HL-60 (cell line): ENCODE data around the gene FNDC10.
A peak's percentile ranks its signal among the peaks of the same experiment; 100 is the strongest.

ENCODE experiments used
- DNase-seq, 2 experiments: peaks; one replicate each; pipeline ENCODE4 v3.0.0-alpha.2; 2010 to 2020; ENCODE audit warnings: low read depth in 1 of 2, low spot score in 1 of 2
- H3K27ac ChIP-seq: fragments of 250-450 bp; sonication (Bioruptor Pico); replicated peaks from 2 replicates; pipeline ENCODE4 v1.5.1; 2020; ENCODE audit warnings: mild to moderate bottlenecking, moderate library complexity
- H3K27me3 ChIP-seq: fragments of 250-450 bp; sonication (Bioruptor Pico); 2 replicates; pipeline ENCODE4 v1.5.1; 2021; ENCODE audit warnings: mild to moderate bottlenecking, moderate library complexity; ENCODE audit not compliant: insufficient read depth, poor library complexity, severe bottlenecking
- H3K4me3 ChIP-seq: replicated peaks from 2 replicates; pipeline ENCODE4 v1.5.1; 2011; ENCODE audit warnings: mild to moderate bottlenecking, control low read depth, low read length; ENCODE audit not compliant: insufficient read depth
- GABPA ChIP-seq: IDR thresholded peaks from 2 replicates; pipeline ENCODE4 v1.6.1; 2012; ENCODE audit warnings: low read depth
- POLR2AphosphoS5 ChIP-seq: IDR thresholded peaks from 2 replicates; pipeline ENCODE4 v1.6.1; 2012; ENCODE audit warnings: low read depth
- SPI1 ChIP-seq: IDR thresholded peaks from 2 replicates; pipeline ENCODE4 v1.6.1; 2012; ENCODE audit warnings: low read depth, mild to moderate bottlenecking, borderline replicate concordance
- TF ChIP-seq, protein P1 (sequence below): IDR thresholded peaks from one replicate; pipeline ENCODE4 v1.5.1; 2011; ENCODE audit warnings: low read length, control low read depth, inconsistent platforms; ENCODE audit not compliant: insufficient read depth
- TF ChIP-seq, protein P2 (sequence below): IDR thresholded peaks from 2 replicates; pipeline ENCODE4 v1.6.1; 2012; ENCODE audit warnings: low read depth; ENCODE audit not compliant: insufficient replicate concordance

FNDC10 gene

DNA sequence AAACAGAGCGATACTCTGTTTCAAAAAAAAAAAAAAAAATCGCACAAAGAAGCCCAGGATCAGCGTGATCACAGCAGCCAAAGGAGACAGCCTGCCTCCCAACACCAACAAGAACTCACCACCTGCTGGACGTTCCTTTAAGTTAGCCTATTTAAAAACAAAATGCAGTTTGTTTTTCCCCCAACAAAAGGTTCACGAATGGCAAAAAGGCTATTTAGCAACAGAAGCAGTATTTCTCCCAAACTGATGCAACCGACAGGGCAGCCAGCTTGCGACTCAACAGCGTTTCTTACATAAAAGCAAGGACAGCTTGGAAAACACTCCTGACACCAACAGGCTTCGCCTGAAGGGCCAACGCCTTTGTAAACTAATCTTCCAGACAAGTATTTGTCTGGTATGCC is 32.0 kb downstream of the FNDC10 start:
- no peak for DNase-seq

DNA sequence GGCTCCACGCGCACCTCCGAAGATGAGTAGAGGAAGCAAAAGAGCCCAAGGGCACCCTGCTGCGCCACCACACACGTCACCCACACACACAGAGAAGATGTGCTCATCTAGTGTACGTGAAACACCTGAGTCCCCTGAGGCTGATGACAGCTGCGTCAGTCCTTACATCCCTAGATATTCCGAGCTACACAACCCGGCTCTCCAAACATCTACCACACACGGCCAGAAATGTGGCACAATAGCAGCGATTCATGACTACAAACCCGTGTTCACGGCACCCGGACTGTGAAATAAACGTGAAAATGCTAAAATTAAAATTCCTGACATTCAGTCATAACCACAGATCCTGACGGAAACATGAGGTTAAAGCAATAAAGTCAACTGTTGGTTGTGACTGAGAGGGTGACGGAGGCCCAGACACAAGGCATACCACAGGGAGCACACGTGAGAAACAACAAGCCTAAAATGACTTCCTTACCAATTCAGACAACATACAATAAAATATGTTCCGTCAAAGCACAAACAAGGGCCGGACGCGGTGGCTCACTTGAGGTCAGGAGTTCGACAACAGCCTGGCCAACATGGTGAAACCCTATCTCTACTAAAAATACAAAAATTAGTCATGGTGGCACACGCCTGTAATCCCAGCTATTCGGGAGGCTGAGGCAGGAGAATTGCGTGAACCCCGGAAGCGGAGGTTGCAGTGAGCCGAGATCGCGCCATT is 32.6 kb downstream of the FNDC10 start:
- no peak for DNase-seq
- no peak overlapping the region for H3K27ac ChIP-seq
- TF ChIP-seq GABPA: no peak
- TF ChIP-seq, protein P1, sequence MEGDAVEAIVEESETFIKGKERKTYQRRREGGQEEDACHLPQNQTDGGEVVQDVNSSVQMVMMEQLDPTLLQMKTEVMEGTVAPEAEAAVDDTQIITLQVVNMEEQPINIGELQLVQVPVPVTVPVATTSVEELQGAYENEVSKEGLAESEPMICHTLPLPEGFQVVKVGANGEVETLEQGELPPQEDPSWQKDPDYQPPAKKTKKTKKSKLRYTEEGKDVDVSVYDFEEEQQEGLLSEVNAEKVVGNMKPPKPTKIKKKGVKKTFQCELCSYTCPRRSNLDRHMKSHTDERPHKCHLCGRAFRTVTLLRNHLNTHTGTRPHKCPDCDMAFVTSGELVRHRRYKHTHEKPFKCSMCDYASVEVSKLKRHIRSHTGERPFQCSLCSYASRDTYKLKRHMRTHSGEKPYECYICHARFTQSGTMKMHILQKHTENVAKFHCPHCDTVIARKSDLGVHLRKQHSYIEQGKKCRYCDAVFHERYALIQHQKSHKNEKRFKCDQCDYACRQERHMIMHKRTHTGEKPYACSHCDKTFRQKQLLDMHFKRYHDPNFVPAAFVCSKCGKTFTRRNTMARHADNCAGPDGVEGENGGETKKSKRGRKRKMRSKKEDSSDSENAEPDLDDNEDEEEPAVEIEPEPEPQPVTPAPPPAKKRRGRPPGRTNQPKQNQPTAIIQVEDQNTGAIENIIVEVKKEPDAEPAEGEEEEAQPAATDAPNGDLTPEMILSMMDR: no peak
- TF ChIP-seq, protein P2, sequence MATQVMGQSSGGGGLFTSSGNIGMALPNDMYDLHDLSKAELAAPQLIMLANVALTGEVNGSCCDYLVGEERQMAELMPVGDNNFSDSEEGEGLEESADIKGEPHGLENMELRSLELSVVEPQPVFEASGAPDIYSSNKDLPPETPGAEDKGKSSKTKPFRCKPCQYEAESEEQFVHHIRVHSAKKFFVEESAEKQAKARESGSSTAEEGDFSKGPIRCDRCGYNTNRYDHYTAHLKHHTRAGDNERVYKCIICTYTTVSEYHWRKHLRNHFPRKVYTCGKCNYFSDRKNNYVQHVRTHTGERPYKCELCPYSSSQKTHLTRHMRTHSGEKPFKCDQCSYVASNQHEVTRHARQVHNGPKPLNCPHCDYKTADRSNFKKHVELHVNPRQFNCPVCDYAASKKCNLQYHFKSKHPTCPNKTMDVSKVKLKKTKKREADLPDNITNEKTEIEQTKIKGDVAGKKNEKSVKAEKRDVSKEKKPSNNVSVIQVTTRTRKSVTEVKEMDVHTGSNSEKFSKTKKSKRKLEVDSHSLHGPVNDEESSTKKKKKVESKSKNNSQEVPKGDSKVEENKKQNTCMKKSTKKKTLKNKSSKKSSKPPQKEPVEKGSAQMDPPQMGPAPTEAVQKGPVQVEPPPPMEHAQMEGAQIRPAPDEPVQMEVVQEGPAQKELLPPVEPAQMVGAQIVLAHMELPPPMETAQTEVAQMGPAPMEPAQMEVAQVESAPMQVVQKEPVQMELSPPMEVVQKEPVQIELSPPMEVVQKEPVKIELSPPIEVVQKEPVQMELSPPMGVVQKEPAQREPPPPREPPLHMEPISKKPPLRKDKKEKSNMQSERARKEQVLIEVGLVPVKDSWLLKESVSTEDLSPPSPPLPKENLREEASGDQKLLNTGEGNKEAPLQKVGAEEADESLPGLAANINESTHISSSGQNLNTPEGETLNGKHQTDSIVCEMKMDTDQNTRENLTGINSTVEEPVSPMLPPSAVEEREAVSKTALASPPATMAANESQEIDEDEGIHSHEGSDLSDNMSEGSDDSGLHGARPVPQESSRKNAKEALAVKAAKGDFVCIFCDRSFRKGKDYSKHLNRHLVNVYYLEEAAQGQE: no peak
- no peak overlapping the region for H3K4me3 ChIP-seq
- H3K27me3 ChIP-seq: no peaks in the 10 kb centered on the region

More for the DNA sequence above, 32.0 kb downstream of the FNDC10 start:
- Histone ChIP-seq H3K27ac (no peak overlapping the region), H3K4me3 (no peak overlapping the region), H3K27me3 (no peaks in the 10 kb centered on the region)
- TF ChIP-seq, protein P2: no peak
- TF ChIP-seq, protein P1: no peak
- TF ChIP-seq POLR2AphosphoS5: no peak
- TF ChIP-seq SPI1: no peak
- no peak for TF ChIP-seq GABPA

DNA sequence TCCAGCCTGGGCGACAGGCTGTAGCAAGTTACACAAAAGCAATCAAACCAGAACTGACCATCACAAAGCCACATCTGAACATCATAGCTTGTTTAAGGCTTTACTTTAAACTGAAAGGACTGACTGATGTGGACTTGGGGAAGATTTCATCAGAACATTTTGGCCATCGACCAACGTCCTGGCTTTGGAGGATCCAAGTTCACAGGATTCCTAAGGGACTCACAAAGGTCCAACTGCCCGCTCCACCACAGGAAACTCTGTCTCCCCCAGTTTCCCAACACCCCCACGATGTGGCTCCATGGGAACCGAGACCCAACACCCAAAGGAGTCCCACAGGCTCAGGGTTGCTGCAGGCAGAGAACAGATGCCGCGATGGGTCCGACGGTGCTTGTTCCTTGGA is 34.6 kb downstream of the FNDC10 start:
- H3K27ac ChIP-seq: no peak overlapping the region
- H3K27me3 ChIP-seq: no peaks in the 10 kb centered on the region
- DNase-seq: no peak
- TF ChIP-seq GABPA: no peak
- H3K4me3 ChIP-seq: no peak overlapping the region

DNA sequence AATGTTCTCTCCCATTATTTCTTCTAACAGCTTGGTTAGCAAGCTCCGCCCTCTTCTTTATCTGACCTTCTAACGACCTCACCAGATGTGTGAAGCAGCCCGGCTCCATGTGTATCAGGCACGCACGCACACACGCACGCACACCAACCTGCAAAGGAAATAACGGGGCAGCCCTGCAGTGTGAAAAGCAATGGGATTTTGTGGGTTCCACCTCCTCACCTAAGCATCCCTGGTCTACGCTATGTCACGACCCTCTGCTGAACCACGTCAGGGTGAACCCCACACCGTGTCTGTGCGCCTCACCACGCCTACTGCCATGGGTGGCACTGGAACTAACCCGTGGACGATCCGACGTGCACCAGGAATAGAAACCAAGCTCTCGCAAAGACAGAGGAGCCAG is 35.7 kb downstream of the FNDC10 start:
- DNase-seq: no peak
- no peak for TF ChIP-seq GABPA
- 0 out of 2 replicates have a peak, but pooled peaks have one; percentile 23 for TF ChIP-seq POLR2AphosphoS5
- no peak overlapping the region for H3K27ac ChIP-seq

DNA sequence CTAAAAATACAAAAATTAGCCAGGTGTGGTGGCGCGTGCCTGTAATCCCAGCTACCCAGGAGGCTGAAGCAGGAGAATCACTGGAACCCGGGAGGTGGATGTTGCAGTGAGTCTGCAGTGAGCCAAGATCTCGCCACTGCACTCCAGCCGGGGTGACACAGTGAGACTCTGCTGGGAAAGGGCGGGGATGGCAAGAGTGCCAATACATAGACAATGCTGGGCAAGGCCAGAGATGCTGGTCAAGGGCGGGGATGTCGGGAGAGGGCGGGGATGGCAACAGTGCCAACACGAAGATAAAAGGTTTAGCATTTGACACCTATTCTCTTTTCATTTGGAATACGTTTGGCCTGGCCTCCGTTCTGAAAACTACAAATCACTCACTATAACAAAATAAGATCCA is 36.2 kb downstream of the FNDC10 start:
- no peaks in the 10 kb centered on the region for H3K27me3 ChIP-seq
- no peak overlapping the region for H3K4me3 ChIP-seq
- DNase-seq: no peak
- H3K27ac ChIP-seq: no peak overlapping the region
- TF ChIP-seq, protein P2: no peak
- TF ChIP-seq GABPA (no peak), SPI1 (no peak), POLR2AphosphoS5 (no peak)
- TF ChIP-seq, protein P1: no peak

More for the DNA sequence above, 35.7 kb downstream of the FNDC10 start:
- Histone ChIP-seq H3K4me3 (no peak overlapping the region), H3K27me3 (no peaks in the 10 kb centered on the region)
